Measurements from ENCODE around the gene LRIG3.

Gene LRIG3

GRCh38 chr12:58919231-58920101 lies 838 bp downstream of the LRIG3 start:
- no peak for TF ChIP-seq CTCF (IDR thresholded peaks at IDR 0.05; ENCODE audit: control extremely low read depth, extremely low read depth, low read depth, missing control alignments)
- ChIA-PET CTCF (interaction anchor here (1.2 to 1.4 kb wide), 3 partner anchors 13 to 194 kb away, joined by 3 to 4 read pairs (median 3); no protein-coding TSS in a partner anchor), POLR2A (no interaction called here)
- DNase-seq (ENCODE audit: extremely low spot score): peak; percentile 42

- TF ChIP-seq CTCF (IDR thresholded peaks at IDR 0.05; ENCODE audit: control extremely low read depth, extremely low read depth, low read depth, missing control alignments): no peak
- POLR2A ChIA-PET: no interaction called here
- no peak for DNase-seq (ENCODE audit: extremely low spot score)
- CTCF ChIA-PET: interaction anchor here (1.2 kb wide), 1 partner anchor 14 kb away, joined by 4 read pairs; no protein-coding TSS in a partner anchor
Measured at GRCh38 chr12:58918469-58918844, 1.8 kb downstream of the LRIG3 start.

- DNase-seq (ENCODE audit: extremely low spot score): no peak
- no peak for TF ChIP-seq CTCF (IDR thresholded peaks at IDR 0.05; ENCODE audit: control extremely low read depth, extremely low read depth, low read depth, missing control alignments)
- CTCF ChIA-PET: interaction anchor here (0.7 kb wide), 1 partner anchor 10 kb away, joined by 3 read pairs; no protein-coding TSS in a partner anchor
- POLR2A ChIA-PET: no interaction called here
Measured at GRCh38 chr12:58917699-58918468, 2.4 kb downstream of the LRIG3 start.

- CTCF ChIA-PET: interaction anchor here (0.7 to 1.5 kb wide), 2 partner anchors 9 to 16 kb away, joined by 3 read pairs; no protein-coding TSS in a partner anchor
Measured at GRCh38 chr12:58916921-58917511, 3.3 kb downstream of the LRIG3 start.

GRCh38 chr12:58916161-58916621 lies 4.1 kb downstream of the LRIG3 start:
- no peak for TF ChIP-seq CTCF (IDR thresholded peaks at IDR 0.05; ENCODE audit: control extremely low read depth, extremely low read depth, low read depth, missing control alignments)
- POLR2A ChIA-PET: no interaction called here
- no peak for DNase-seq (ENCODE audit: extremely low spot score)

More at GRCh38 chr12:58916921-58917511, 3.3 kb downstream of the LRIG3 start:
- no peak for DNase-seq (ENCODE audit: extremely low spot score)
- POLR2A ChIA-PET: no interaction called here
- TF ChIP-seq CTCF (IDR thresholded peaks at IDR 0.05; ENCODE audit: control extremely low read depth, extremely low read depth, low read depth, missing control alignments): no peak

GRCh38 chr12:58915634-58916033 lies 4.7 kb downstream of the LRIG3 start:
- ChIA-PET CTCF (interaction anchor here (1.5 kb wide), 1 partner anchor 15 kb away, joined by 3 read pairs; no protein-coding TSS in a partner anchor), POLR2A (no interaction called here)
- no peak for DNase-seq (ENCODE audit: extremely low spot score)
- TF ChIP-seq CTCF (IDR thresholded peaks at IDR 0.05; ENCODE audit: control extremely low read depth, extremely low read depth, low read depth, missing control alignments): no peak

More at GRCh38 chr12:58916161-58916621, 4.1 kb downstream of the LRIG3 start:
- CTCF ChIA-PET: interaction anchor here (1.5 kb wide), 1 partner anchor 15 kb away, joined by 3 read pairs; no protein-coding TSS in a partner anchor
